Measurements from ENCODE around the gene HSPB2.

- TF ChIP-seq CTCF (IDR thresholded peaks at IDR 0.05): peak in 2 of 7 experiments; percentile 14 to 21
- TF ChIP-seq POLR2A (IDR thresholded peaks at IDR 0.05): peak in 2 of 3 donors; percentile 51 to 53
Observed at GRCh38 chr11:111926505-111927391, 14.2 kb downstream of the HSPB2 start.
